Testis (tissue), 5 donors: ENCODE data around the gene SPDL1. TPM values are rescaled to one million over a fixed set of nuclear protein-coding genes. Genes with fewer than 3 reads are reported as not detected.

Experiments used
- DNase-seq: peaks from one replicate; pipeline ENCODE4 v3.0.0-alpha.2; 2019
- H3K27ac ChIP-seq, 2 donors: fragments of 200-600 bp; sonication (generic); one replicate each; pipeline ENCODE4 v1.5.1; 2019
- H3K27me3 ChIP-seq: fragments of 200-600 bp; sonication (generic); one replicate; pipeline ENCODE4 v1.5.1; 2019
- H3K36me3 ChIP-seq: fragments of 200-600 bp; sonication (generic); one replicate; pipeline ENCODE4 v1.5.1; 2017; ENCODE audit warnings: low read depth; ENCODE audit errors: missing control alignments
- H3K4me1 ChIP-seq: fragments of 200-600 bp; sonication (generic); one replicate; pipeline ENCODE4 v1.5.1; 2019
- H3K4me3 ChIP-seq, 2 donors: fragments of 200-600 bp; sonication (generic); one replicate each; pipeline ENCODE4 v1.5.1; 2017 to 2019
- H3K9me3 ChIP-seq: fragments of 200-600 bp; sonication (generic); one replicate; pipeline ENCODE4 v1.5.1; 2017
- POLR2A ChIP-seq: fragments of 450-650 bp; IDR thresholded peaks from one replicate; pipeline ENCODE4 v1.6.1; 2017; ENCODE audit warnings: antibody characterized with exemption, mild to moderate bottlenecking, moderate library complexity
- WGBS, 2 donors: methylation state at CpG; one replicate each; pipeline ENCODE4 v1.1.5; 2018; 5-methylcytosine and 5-hydroxymethylcytosine counted together
- intact Hi-C: fragments of 100-400 bp; cut with DNase I; formaldehyde crosslinking; loops from one replicate; pipeline ENCODE4 v1.15.1; 2023; ENCODE audit warnings: low total_unique reads
- long read RNA-seq, 2 donors: transcript quantifications; one replicate each; lab custom pipeline, GENCODE V29; 2026
- polyA plus RNA-seq: library from polyadenylated mRNA; stranded (reverse); fragments of 350-450 nt; fragmentation: Illumina TruSeq; extraction: RNeasy Lipid Tissue Mini Kit (QIAGEN cat#74804); gene quantifications from one replicate; pipeline ENCODE4 v1.2.3, GENCODE V29; 2014; ENCODE audit warnings: low read depth, low replicate concordance; ENCODE audit not compliant: insufficient read depth
- total RNA-seq, 2 donors: library from RNA; depleted of rRNA; stranded (reverse); fragments of >200 nt; gene quantifications; one replicate each; pipeline ENCODE4 v1.2.3, GENCODE V29; 2016
- TF ChIP-seq, protein P1 (sequence below), 3 experiments: fragments of 450-650 bp in 2 of 3; fragments of 200-600 bp in 1 of 3; sonication (generic) in 1 of 3; IDR thresholded peaks; one replicate each; pipeline ENCODE4 v1.5.1; 2016 to 2019; ENCODE audit warnings: antibody characterized with exemption in 3 of 3, mild to moderate bottlenecking in 2 of 3, moderate library complexity in 1 of 3

SPDL1 gene, protein sequence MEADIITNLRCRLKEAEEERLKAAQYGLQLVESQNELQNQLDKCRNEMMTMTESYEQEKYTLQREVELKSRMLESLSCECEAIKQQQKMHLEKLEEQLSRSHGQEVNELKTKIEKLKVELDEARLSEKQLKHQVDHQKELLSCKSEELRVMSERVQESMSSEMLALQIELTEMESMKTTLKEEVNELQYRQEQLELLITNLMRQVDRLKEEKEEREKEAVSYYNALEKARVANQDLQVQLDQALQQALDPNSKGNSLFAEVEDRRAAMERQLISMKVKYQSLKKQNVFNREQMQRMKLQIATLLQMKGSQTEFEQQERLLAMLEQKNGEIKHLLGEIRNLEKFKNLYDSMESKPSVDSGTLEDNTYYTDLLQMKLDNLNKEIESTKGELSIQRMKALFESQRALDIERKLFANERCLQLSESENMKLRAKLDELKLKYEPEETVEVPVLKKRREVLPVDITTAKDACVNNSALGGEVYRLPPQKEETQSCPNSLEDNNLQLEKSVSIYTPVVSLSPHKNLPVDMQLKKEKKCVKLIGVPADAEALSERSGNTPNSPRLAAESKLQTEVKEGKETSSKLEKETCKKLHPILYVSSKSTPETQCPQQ
- total RNA-seq: 10 to 100 TPM; 28.3 to 52.6 TPM
- 36.8 TPM for polyA plus RNA-seq
- long read RNA-seq, donor 1, transcript SPDL1-201 (12 exons, 2,668 nt): major isoform, 5 of 5 reads
- long read RNA-seq, donor 1, partial matches to known transcripts: 0 of 5 reads
- long read RNA-seq, donor 1, other reads (novel, unspliced or antisense): 0 of 5 reads
- long read RNA-seq, donor 2, partial matches to known transcripts: 0 of 3 reads
- long read RNA-seq, donor 2, other reads (novel, unspliced or antisense): 0 of 3 reads

DNA sequence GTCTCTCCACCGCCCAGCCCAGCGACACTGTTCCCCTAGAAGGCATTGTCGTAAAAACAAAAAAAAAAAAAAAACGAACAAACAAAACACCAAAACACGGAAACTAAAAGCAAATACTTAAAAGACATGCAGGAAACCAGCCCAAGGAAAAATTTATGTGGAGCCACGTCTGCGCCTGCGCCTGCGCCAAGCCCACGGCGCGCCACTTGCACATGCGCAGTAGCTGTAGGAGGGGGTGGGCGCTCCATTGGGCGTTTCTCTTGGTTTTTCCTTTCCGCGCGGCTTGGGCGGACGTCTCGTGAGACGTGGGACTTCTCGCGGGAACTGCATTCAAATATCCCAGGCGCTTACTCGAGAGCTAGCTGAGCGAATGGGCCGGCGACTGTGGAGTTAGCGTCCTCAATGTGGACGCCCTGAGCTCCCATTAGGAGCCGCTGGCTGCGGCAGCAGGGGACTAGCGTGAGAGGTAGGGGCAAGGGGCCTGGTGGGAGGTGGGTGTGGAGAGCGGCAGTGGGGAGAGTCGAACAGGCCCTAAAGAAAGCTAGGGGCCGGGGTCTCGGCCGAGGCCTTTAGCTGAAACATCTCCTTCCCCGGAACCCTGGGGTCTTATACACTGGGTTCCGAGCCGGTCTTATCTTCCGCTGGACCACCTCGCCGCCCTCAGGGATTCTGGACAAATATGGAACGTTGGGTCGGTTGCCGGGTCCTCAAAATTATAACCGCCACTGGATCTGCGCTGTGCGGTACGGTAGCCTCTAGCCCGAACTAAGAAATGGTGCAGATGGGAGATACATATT is at the start of gene SPDL1:
TSS of gene SPDL1 (plus strand) at position 350 of the 797 bp plus-strand sequence. CDS start 4,644 bp downstream, outside the sequence.
- peak within 1 kb of the TSS; percentile 63 to 87 for H3K4me3 ChIP-seq
- intact Hi-C loops: no loop called here
- 0 to 1% methylated on average over 51 to 53 of the region's 53 CpGs for WGBS, 2 donors
- no peaks in the 10 kb centered on the region for H3K36me3 ChIP-seq
- peak; percentile 98 for DNase-seq
- peak within 1 kb of the TSS; percentile 68 to 69 for H3K27ac ChIP-seq
- no peaks in the 10 kb centered on the region for H3K4me1 ChIP-seq
- H3K9me3 ChIP-seq: no peaks in the 10 kb centered on the region
- TF ChIP-seq, protein P1, sequence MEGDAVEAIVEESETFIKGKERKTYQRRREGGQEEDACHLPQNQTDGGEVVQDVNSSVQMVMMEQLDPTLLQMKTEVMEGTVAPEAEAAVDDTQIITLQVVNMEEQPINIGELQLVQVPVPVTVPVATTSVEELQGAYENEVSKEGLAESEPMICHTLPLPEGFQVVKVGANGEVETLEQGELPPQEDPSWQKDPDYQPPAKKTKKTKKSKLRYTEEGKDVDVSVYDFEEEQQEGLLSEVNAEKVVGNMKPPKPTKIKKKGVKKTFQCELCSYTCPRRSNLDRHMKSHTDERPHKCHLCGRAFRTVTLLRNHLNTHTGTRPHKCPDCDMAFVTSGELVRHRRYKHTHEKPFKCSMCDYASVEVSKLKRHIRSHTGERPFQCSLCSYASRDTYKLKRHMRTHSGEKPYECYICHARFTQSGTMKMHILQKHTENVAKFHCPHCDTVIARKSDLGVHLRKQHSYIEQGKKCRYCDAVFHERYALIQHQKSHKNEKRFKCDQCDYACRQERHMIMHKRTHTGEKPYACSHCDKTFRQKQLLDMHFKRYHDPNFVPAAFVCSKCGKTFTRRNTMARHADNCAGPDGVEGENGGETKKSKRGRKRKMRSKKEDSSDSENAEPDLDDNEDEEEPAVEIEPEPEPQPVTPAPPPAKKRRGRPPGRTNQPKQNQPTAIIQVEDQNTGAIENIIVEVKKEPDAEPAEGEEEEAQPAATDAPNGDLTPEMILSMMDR (IDR thresholded peaks at IDR 0.05): no peak
- TF ChIP-seq POLR2A: peak; percentile 72
- no peaks in the 10 kb centered on the region for H3K27me3 ChIP-seq

DNA sequence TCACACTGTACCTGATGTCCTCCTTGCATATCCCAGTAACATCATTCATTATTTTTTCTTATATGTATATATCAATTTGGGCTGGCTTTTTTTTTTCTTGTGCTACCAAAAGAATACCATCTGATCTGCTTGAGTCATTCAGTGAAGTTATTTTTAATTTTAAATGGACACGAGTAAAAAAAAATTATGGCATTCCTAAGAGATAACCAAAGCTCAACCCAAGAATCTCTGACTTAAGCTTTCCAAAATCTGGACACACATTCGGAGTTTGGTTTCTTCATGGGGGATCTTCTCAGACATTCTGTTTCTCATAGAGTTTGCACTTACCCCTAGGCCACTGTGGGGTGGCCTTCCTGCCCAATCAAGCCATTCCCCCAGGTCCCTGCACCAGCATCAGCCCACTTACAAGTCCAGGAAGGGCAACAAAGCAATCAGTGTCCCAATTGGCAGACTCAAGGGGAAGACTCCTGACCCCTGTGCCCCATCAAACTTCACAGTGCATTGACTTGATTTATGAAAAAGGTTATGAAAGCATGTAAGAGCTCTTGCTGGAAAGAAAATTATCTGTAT is 49.2 kb upstream of the SPDL1 start:
- Histone ChIP-seq H3K4me3 (no peak overlapping the region), H3K27ac (no peak overlapping the region), H3K36me3 (no peaks in the 10 kb centered on the region), H3K4me1 (no peaks in the 10 kb centered on the region), H3K27me3 (no peaks in the 10 kb centered on the region), H3K9me3 (no peaks in the 10 kb centered on the region)
- DNase-seq: no peak
- intact Hi-C loops: no loop called here
- 63 to 70% methylated on average over 2 of the region's 2 CpGs for WGBS, 2 donors
- no peak for TF ChIP-seq POLR2A
- TF ChIP-seq, protein P1 (IDR thresholded peaks at IDR 0.05): no peak

DNA sequence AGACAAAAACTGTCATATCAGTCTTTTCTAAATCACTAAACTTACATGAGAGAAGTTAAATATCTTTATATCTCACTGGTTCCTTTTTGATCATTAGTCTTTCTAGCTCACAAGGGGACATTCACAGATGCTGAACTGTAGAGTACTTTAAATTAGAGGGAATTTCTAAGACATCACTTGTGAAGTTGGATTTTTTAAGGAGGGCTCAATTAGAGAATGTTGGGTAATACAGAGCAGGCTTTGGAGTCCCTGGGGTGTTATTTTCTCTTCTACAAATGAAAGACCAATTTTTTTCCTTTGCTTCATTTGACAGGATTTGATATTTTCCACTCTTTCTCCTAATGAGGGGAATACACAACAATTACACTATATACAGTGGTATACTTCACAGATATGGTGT is 48.6 kb upstream of the SPDL1 start:
- no peaks in the 10 kb centered on the region for H3K9me3 ChIP-seq
- DNase-seq: no peak
- intact Hi-C loops: no loop called here
- no peaks in the 10 kb centered on the region for H3K27me3 ChIP-seq
- TF ChIP-seq POLR2A: no peak
- no peaks in the 10 kb centered on the region for H3K4me1 ChIP-seq
- H3K27ac ChIP-seq: no peak overlapping the region
- no peak overlapping the region for H3K4me3 ChIP-seq
- no peaks in the 10 kb centered on the region for H3K36me3 ChIP-seq

DNA sequence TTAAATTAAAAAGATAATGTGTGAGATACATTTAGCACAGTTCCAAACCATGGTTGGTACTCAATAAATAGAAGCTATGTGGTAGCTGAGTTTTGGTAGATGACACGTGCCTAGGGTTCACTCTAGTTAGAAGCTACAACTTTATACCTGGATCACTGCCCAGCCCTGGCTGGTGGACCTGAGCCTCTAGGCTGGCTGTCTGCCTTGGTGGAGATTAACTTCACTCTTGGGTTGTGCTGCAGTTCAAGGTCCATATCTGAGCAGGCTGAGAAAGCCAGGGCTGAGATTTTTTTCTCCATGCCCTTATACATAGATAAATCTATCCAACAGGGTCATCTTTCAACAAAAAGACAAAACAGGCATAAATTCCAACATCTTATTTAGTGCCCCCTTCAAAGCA is 44.6 kb upstream of the SPDL1 start:
- intact Hi-C loops: no loop called here
- no peaks in the 10 kb centered on the region for H3K4me1 ChIP-seq
- no peak for TF ChIP-seq POLR2A
- TF ChIP-seq, protein P1 (IDR thresholded peaks at IDR 0.05): no peak
- no peak for DNase-seq
- no peaks in the 10 kb centered on the region for H3K36me3 ChIP-seq
- H3K4me3 ChIP-seq: no peak overlapping the region
- no peaks in the 10 kb centered on the region for H3K27me3 ChIP-seq
- WGBS, 2 donors: 42 to 63% methylated on average over 1 of the region's 1 CpG
- no peaks in the 10 kb centered on the region for H3K9me3 ChIP-seq
- H3K27ac ChIP-seq: no peak overlapping the region
